Keratinocyte (primary cell): ENCODE results near the gene SLCO1B3.

Experiments used
- CTCF ChIP-seq, 3 experiments: IDR thresholded peaks in 1 of 3; conservative IDR thresholded peaks in 1 of 3; optimal IDR thresholded peaks in 1 of 3; 2 replicates in 2 of 3; 3 replicates in 1 of 3; pipeline versions ENCODE3 to v1.5.1; 2011; ENCODE audit warnings: low read length in 3 of 3, mild to moderate bottlenecking in 3 of 3, moderate library complexity in 2 of 3, control low read depth in 1 of 3, inconsistent platforms in 1 of 3; ENCODE audit not compliant: insufficient read depth in 2 of 3; ENCODE audit errors: extremely low read depth in 1 of 3
- EZH2 ChIP-seq: IDR thresholded peaks from one replicate; pipeline ENCODE4 v1.6.1; 2012; ENCODE audit warnings: inconsistent platforms, mild to moderate bottlenecking, low read length, moderate library complexity

GRCh38 chr12:20778969-20779368 lies 31.5 kb upstream of the SLCO1B3 start:
- TF ChIP-seq CTCF (optimal IDR thresholded peaks at IDR 0.05 in 1 of 3, IDR thresholded peaks at IDR 0.05 in 1 of 3, conservative IDR thresholded peaks at IDR 0.05 in 1 of 3; ENCODE audit: extremely low read depth in 1 of 3, insufficient read depth in 2 of 3, low read length in 3 of 3) (no peak), EZH2 (no peak)
